RWPE2 (cell line): ENCODE results near the gene AOAH.

Experiments used
- ATAC-seq: fragments of 200-7000 bp; cut with Tn5 transposase; 3 replicates; pipeline ENCODE4 v1.9.1; 2021; ENCODE audit warnings: low read depth
- DNase-seq: peaks from one replicate; pipeline ENCODE4 v3.0.0-alpha.2; 2020; ENCODE audit warnings: low spot score
- H3K27ac ChIP-seq: fragments of 450-650 bp; 2 replicates; pipeline ENCODE4 v1.5.1; 2017; ENCODE audit warnings: mild to moderate bottlenecking; ENCODE audit not compliant: poor library complexity, severe bottlenecking
- H3K27me3 ChIP-seq: fragments of 250-450 bp; sonication (Bioruptor Pico); 2 replicates; pipeline ENCODE4 v1.5.1; 2021; ENCODE audit warnings: mild to moderate bottlenecking, moderate library complexity; ENCODE audit not compliant: insufficient read depth, poor library complexity, severe bottlenecking
- H3K36me3 ChIP-seq: fragments of 250-450 bp; sonication (Bioruptor Pico); 2 replicates; pipeline ENCODE4 v1.5.1; 2020; ENCODE audit warnings: low read depth, mild to moderate bottlenecking, moderate library complexity
- H3K4me1 ChIP-seq: fragments of 250-450 bp; sonication (Bioruptor Pico); 2 replicates; pipeline ENCODE4 v1.5.1; 2021; ENCODE audit warnings: mild to moderate bottlenecking, moderate library complexity; ENCODE audit not compliant: insufficient read depth, poor library complexity, severe bottlenecking
- H3K4me3 ChIP-seq: fragments of 250-450 bp; sonication (Bioruptor Pico); 2 replicates; pipeline ENCODE4 v1.5.1; 2021; ENCODE audit warnings: mild to moderate bottlenecking, moderate library complexity; ENCODE audit not compliant: severe bottlenecking
- H3K9me3 ChIP-seq: fragments of 250-450 bp; sonication (Bioruptor Pico); 2 replicates; pipeline ENCODE4 v1.5.1; 2021; ENCODE audit warnings: mild to moderate bottlenecking, moderate library complexity; ENCODE audit not compliant: severe bottlenecking
- CTCF ChIP-seq: fragments of 450-650 bp; IDR thresholded peaks from one replicate; pipeline ENCODE4 v1.5.1; 2017; ENCODE audit warnings: mild to moderate bottlenecking, moderate library complexity; ENCODE audit not compliant: poor library complexity, severe bottlenecking

The AOAH gene

DNA sequence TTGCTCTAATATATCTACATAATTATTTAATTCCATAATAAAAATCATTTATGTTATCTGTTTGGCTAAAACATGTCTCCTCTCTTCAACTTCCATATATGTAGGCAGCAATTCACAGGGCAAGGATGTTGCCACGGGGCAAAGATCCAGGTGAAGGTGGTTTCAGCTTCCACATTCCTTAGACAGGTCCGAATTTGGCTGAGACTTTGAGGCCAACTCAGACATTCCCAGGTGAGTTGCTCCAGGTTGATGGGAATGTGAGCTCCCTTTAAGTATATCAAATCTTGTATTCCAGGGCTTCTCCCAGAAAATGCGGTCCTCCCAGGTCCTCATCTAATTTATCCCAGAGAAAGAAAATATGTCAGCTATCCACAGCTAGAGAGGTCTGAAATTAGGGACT is 15.1 kb upstream of the AOAH start:
- H3K4me1 ChIP-seq = no peaks in the 10 kb centered on the region
- H3K9me3 ChIP-seq = no peaks in the 10 kb centered on the region
- ATAC-seq (peak; percentile 31; the same call in 1 of the 3 replicates), DNase-seq (no peak)
- H3K4me3 ChIP-seq = no peak overlapping the region
- no peak for TF ChIP-seq CTCF
- H3K27ac ChIP-seq = no peak overlapping the region
- H3K36me3 ChIP-seq = no peaks in the 10 kb centered on the region
- no peaks in the 10 kb centered on the region for H3K27me3 ChIP-seq

DNA sequence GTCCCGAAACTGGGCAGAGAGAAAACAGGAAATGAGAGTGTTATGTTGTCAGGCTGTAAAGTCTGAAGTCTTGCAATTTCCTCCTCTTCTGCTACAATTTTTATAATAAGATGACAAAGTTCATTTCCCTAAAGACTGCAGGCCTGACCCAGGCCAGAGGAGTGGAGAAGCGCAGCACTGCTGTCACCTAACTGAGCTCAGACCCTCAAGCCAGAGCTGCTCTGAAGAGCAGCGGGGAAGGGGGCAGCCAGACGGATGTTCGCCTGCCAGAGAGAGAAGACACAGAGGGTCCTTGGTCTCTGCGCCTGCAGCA is 12.6 kb upstream of the AOAH start:
- no peak for TF ChIP-seq CTCF
- H3K27ac ChIP-seq = no peak overlapping the region
- no peaks in the 10 kb centered on the region for H3K4me1 ChIP-seq
- H3K27me3 ChIP-seq = no peaks in the 10 kb centered on the region
- no peaks in the 10 kb centered on the region for H3K9me3 ChIP-seq
- ATAC-seq = no peak
- no peak for DNase-seq
- no peak overlapping the region for H3K4me3 ChIP-seq
- H3K36me3 ChIP-seq = no peaks in the 10 kb centered on the region

- Histone ChIP-seq H3K27me3 (no peaks in the 10 kb centered on the region), H3K27ac (no peak overlapping the region), H3K4me1 (no peaks in the 10 kb centered on the region), H3K9me3 (no peaks in the 10 kb centered on the region), H3K36me3 (no peaks in the 10 kb centered on the region), H3K4me3 (no peak overlapping the region)
- TF ChIP-seq CTCF = no peak
- DNase-seq (no peak), ATAC-seq (no peak)
These were observed 12.0 kb upstream of the AOAH start for GRCh38 chr7:36736090-36736898.

GRCh38 chr7:36735172-36735571 is 10.9 kb upstream of the AOAH start:
- Histone ChIP-seq H3K4me3 (no peak overlapping the region), H3K27me3 (no peaks in the 10 kb centered on the region), H3K4me1 (no peaks in the 10 kb centered on the region), H3K27ac (no peak overlapping the region), H3K9me3 (no peaks in the 10 kb centered on the region), H3K36me3 (no peaks in the 10 kb centered on the region)
- no peak for DNase-seq
- ATAC-seq = no peak
- no peak for TF ChIP-seq CTCF

- Histone ChIP-seq H3K9me3 (no peaks in the 10 kb centered on the region), H3K4me3 (no peak overlapping the region), H3K27me3 (no peaks in the 10 kb centered on the region), H3K36me3 (no peaks in the 10 kb centered on the region), H3K4me1 (no peaks in the 10 kb centered on the region), H3K27ac (no peak overlapping the region)
- ATAC-seq = no peak
- no peak for DNase-seq
- TF ChIP-seq CTCF = no peak
These were observed 10.4 kb upstream of the AOAH start for GRCh38 chr7:36734731-36735130.
